ENCODE results near the gene RERG. TPM values are rescaled to one million over a fixed set of nuclear protein-coding genes. Genes with fewer than 3 reads are reported as not detected.

The RERG gene
- total and polyA plus RNA-seq, 2 of the 4 experiments (the other 2 are of a cell fraction): not detected

GRCh38 chr12:15227004-15227679 is 5.9 kb upstream of the RERG start:
- H3K9me1 ChIP-seq (ENCODE audit: insufficient read depth, low read length): no peaks in the 10 kb centered on the region
- peak; percentile 81 for ATAC-seq (ENCODE audit: low read depth)
- H3K14ac ChIP-seq (replicated peaks; ENCODE audit: low read depth, low read length): no peak overlapping the region
- no peak overlapping the region for H3K4me2 ChIP-seq (ENCODE audit: low read depth, low read length)
- no peak overlapping the region for H3K56ac ChIP-seq (ENCODE audit: extremely low read depth, insufficient read depth, low read length)
- CTCF ChIA-PET: no interaction called here
- BruUV-seq (replicated peaks): no TSS peak
- DNase-seq: peak; percentile 33
- H3K27ac ChIP-seq (ENCODE audit: insufficient read depth, low read length): no peak overlapping the region
- POLR2A ChIA-PET (ENCODE audit: unreplicated experiment): no interaction called here
- H2BK5ac ChIP-seq (ENCODE audit: low read depth, low read length, poor library complexity, severe bottlenecking): no peak overlapping the region
- H3K36me3 ChIP-seq (ENCODE audit: control insufficient read depth, insufficient read depth, low read length): no peaks in the 10 kb centered on the region
- peaks cover 2% of the 10 kb centered on the region; the same call in 1 of the 2 replicates for H3K27me3 ChIP-seq (ENCODE audit: control insufficient read depth, insufficient read depth, low read length)
- H3K9ac ChIP-seq (ENCODE audit: low read depth, low read length): no peak overlapping the region
- H2BK20ac ChIP-seq (ENCODE audit: low read depth, low read length): no peak overlapping the region
- H3K9me3 ChIP-seq (ENCODE audit: control insufficient read depth, insufficient read depth, low read length): no peaks in the 10 kb centered on the region
- H2AK5ac ChIP-seq (ENCODE audit: low read depth, low read length): no peak overlapping the region
- no peak overlapping the region for H4K8ac ChIP-seq (ENCODE audit: low read depth in 2 of 2, low read length in 2 of 2)
- no peak overlapping the region for H3K18ac ChIP-seq (ENCODE audit: low read depth, low read length)
- WGBS, 2 experiments (ENCODE audit: extremely low coverage in 2 of 2, insufficient read length in 1 of 2): no CpG with 5 or more reads among the region's 5 CpGs
- no peaks in the 10 kb centered on the region for H3K4me1 ChIP-seq (ENCODE audit: control insufficient read depth, insufficient read depth, low read length)
- no peak overlapping the region for H4K5ac ChIP-seq (ENCODE audit: low read depth, low read length)
- no peak overlapping the region for H3K23ac ChIP-seq (ENCODE audit: low read depth, low read length)
- peak; percentile 33 for TF ChIP-seq RAD21 (IDR thresholded peaks at IDR 0.05; ENCODE audit: low read length)
- no peak for TF ChIP-seq POLR2A (IDR thresholded peaks at IDR 0.05; ENCODE audit: low read depth, low read length)
- peak; percentile 38; the same call in 1 of the 2 replicates for TF ChIP-seq SMC3 (IDR thresholded peaks at IDR 0.05; ENCODE audit: low read depth, low read length)
- no peak for TF ChIP-seq MAZ (IDR thresholded peaks at IDR 0.05; ENCODE audit: borderline replicate concordance, low read depth, low read length)
- TF ChIP-seq MAFK (IDR thresholded peaks at IDR 0.05; ENCODE audit: low read depth, low read length): no peak
- no peak for TF ChIP-seq NFE2L2 (IDR thresholded peaks at IDR 0.05; ENCODE audit: low read depth, low read length)
- peak; percentile 49 for TF ChIP-seq CTCF (conservative IDR thresholded peaks at IDR 0.05; ENCODE audit: low read depth, low read length)
- no peak for TF ChIP-seq CEBPB (IDR thresholded peaks at IDR 0.05; ENCODE audit: low read depth, low read length)
- no peak for TF ChIP-seq MXI1 (IDR thresholded peaks at IDR 0.05; ENCODE audit: borderline replicate concordance, low read depth, low read length)
- no peak for TF ChIP-seq USF2 (IDR thresholded peaks at IDR 0.05; ENCODE audit: low read depth, low read length)
- no peak for TF ChIP-seq RCOR1 (IDR thresholded peaks at IDR 0.05; ENCODE audit: insufficient replicate concordance, low read length)
- TF ChIP-seq BHLHE40 (IDR thresholded peaks at IDR 0.05; ENCODE audit: low read depth, low read length): no peak
- TF ChIP-seq FOS (IDR thresholded peaks at IDR 0.05; ENCODE audit: low read depth, low read length): no peak
- no peak for TF ChIP-seq RFX5 (IDR thresholded peaks at IDR 0.05; ENCODE audit: low read depth, low read length)
- TF ChIP-seq ELK1 (IDR thresholded peaks at IDR 0.05; ENCODE audit: borderline replicate concordance, low read depth, low read length): no peak
- no peak for TF ChIP-seq CHD1 (IDR thresholded peaks at IDR 0.05; ENCODE audit: low read depth, low read length)
- no peak overlapping the region for H2BK15ac ChIP-seq (ENCODE audit: low read depth, low read length)
- dilution Hi-C loops (cut with HindIII; ENCODE audit: low sequenced_read_pairs, unreplicated experiment) (no loop called here), intact Hi-C loops (cut with micrococcal nuclease) (loop anchor here (2.0 kb wide), 2 partner anchors 42 to 296 kb away; no protein-coding TSS in a partner anchor), in situ Hi-C loops (cut with MboI; ENCODE audit: low sequenced_read_pairs) (no loop called here)
- no peak overlapping the region for H2AFZ ChIP-seq (replicated peaks; ENCODE audit: low read length, poor library complexity)
- no peak overlapping the region for H2BK120ac ChIP-seq (ENCODE audit: low read depth, low read length)
- H4K20me1 ChIP-seq (ENCODE audit: insufficient read depth, low read length): no peaks in the 10 kb centered on the region
- no peak overlapping the region for H2AK9ac ChIP-seq (replicated peaks; ENCODE audit: low read depth, low read length, poor library complexity)
- no peaks in the 10 kb centered on the region for H3K79me1 ChIP-seq (ENCODE audit: low read depth in 1 of 2, low read length in 2 of 2)
- H3K4ac ChIP-seq (ENCODE audit: low read depth, low read length): no peak overlapping the region
- no peak overlapping the region for H3K4me3 ChIP-seq (ENCODE audit: insufficient read depth, low read depth, low read length)
- H4K91ac ChIP-seq (ENCODE audit: insufficient read depth, low read depth, low read length): no peak overlapping the region

Measured in IMR-90 (cell line).